Measurements from ENCODE around the gene CLASP2.
"Not testable (repeated sequence)": the region's sequence is repeated elsewhere in the genome, so short reads cannot be mapped to it uniquely, and the experiment has no call there.

The CLASP2 gene

DNA sequence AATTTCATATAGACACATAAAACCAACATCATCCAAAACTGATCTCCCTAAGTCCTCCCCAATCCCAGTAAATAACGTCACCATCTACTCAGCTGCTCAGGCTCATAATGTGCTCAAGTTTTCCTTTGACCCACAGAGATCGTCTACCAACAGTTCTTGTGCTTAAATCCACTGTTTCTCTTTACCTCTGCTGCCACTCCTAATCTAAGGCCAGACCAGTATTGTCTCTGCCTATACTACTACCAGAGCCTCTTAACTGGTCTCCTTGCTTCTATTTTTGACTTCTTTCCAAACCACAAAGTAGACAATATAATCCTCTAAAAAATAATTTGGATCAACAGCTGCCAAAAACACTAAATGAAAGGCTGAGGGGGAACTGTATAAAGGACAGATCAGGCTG is 65.3 kb downstream of the CLASP2 start:
- H3K4me3 ChIP-seq (ENCODE audit: low read depth, low read length), result no peak overlapping the region

DNA sequence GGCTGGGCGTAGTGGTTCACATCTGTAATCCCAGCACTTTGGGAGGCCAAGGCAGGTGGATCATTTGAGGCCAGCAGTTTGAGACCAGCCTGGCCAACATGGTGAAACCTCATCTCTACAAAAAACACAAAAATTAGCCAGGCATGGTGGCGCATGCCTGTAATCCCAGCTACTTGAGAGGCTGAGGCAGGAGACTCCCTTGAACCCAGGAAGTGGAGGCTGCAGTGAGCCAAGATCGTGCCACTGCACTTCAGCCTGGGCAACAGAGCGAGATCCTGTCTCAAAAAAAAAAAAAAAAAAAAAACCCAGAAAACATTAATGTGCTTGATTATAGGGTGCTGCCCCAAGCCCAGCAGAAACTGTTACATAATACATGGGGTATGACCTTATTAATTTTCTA is 67.0 kb downstream of the CLASP2 start:
- H3K4me3 ChIP-seq (ENCODE audit: low read depth, low read length), result not testable (repeated sequence)

More for the DNA sequence above, 65.3 kb downstream of the CLASP2 start:
- TF ChIP-seq, protein P1, sequence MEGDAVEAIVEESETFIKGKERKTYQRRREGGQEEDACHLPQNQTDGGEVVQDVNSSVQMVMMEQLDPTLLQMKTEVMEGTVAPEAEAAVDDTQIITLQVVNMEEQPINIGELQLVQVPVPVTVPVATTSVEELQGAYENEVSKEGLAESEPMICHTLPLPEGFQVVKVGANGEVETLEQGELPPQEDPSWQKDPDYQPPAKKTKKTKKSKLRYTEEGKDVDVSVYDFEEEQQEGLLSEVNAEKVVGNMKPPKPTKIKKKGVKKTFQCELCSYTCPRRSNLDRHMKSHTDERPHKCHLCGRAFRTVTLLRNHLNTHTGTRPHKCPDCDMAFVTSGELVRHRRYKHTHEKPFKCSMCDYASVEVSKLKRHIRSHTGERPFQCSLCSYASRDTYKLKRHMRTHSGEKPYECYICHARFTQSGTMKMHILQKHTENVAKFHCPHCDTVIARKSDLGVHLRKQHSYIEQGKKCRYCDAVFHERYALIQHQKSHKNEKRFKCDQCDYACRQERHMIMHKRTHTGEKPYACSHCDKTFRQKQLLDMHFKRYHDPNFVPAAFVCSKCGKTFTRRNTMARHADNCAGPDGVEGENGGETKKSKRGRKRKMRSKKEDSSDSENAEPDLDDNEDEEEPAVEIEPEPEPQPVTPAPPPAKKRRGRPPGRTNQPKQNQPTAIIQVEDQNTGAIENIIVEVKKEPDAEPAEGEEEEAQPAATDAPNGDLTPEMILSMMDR (IDR thresholded peaks at IDR 0.05; ENCODE audit: borderline replicate concordance, insufficient read depth, low read depth, low read length), result no peak

DNA sequence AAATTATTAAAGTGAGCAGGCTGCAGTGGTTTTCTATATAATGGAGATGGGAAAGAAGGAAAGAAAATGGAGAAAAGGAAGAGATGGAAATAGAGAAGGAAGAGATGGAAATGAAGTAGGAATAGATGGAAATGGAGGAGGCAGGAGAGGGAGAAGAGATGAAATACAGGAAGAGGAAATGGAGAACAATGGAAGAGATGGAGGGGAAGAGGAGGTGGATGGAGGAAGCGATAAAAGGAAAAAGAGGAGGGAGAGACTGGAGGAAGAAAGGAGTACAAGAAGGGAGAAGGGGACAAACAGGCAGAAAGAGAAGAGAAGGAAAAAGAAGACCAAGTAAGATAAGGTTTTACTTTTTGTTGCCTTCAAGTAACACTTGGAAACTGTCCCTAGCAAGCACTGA is 67.6 kb downstream of the CLASP2 start:
- TF ChIP-seq, protein P1 (IDR thresholded peaks at IDR 0.05; ENCODE audit: borderline replicate concordance, insufficient read depth, low read depth, low read length), result no peak

DNA sequence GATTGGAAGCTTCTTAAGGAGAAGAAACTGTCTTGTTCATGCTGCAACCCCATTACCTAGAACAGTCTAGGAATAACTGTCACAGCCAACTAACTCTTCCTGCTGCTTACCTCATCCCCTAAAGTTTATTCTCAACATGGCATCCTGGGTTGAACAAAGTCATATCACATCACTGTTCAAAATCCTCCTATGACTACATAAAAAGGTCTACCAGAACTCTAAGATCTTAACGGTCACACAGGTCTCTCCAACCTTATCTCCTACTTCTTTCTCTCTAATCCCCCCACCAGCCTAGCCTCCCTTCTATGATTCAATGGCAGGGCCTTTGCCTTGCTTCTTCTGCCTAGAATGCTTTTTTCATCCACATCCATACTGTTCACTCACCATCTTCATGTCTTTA is 69.3 kb downstream of the CLASP2 start:
- TF ChIP-seq, protein P1 (IDR thresholded peaks at IDR 0.05; ENCODE audit: borderline replicate concordance, insufficient read depth, low read depth, low read length), result no peak
- no peak overlapping the region for H3K4me3 ChIP-seq (ENCODE audit: low read depth, low read length)

More for the DNA sequence above, 67.6 kb downstream of the CLASP2 start:
- H3K4me3 ChIP-seq (ENCODE audit: low read depth, low read length), result no peak overlapping the region

DNA sequence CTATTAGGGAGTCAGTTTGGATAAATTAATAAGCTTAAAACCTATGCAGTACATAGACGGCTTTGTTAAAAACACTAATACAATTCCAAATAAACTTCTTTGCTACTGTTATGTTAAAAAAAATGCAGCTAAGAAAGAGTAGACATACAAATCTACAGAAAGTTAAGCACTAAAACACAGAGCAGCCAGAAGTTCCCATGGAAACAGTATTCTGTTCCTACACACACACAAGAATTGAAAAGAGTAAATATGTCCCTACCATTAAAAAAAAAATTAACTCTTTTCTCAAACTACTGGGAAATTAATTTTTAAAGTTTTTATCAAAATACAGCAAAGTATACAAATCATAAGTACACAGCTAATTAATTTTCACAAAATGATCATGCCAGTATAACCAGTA is 71.6 kb downstream of the CLASP2 start:
- TF ChIP-seq, protein P1 (IDR thresholded peaks at IDR 0.05; ENCODE audit: borderline replicate concordance, insufficient read depth, low read depth, low read length), result no peak
- no peak overlapping the region for H3K4me3 ChIP-seq (ENCODE audit: low read depth, low read length)

DNA sequence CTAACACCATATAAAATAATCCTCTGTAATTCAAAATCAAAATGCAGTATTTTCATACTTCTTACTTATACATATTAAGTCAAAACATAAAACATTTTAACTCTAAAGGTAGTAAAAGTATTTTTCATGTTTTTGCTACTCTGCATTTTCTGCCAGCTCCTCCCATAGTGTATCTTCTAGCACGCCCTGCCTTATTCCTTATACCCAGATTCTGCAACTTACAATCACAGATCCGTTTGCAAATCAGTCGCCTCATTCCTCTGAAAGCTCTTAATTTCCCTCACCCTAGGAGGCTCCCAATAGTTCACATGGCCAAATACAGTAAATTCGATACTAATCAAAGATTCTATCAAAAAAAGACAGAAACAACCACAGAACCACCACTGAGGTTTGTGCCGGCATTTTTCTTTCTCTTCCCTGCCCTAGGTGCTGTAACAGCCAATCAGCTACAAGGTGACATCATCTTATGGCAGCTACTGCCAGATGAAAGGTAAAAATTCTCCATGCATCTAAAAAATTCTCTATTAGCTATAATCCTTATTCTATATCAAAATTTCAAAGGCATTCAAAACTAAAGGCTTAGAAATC is 72.9 kb downstream of the CLASP2 start:
- TF ChIP-seq, protein P1 (IDR thresholded peaks at IDR 0.05; ENCODE audit: borderline replicate concordance, insufficient read depth, low read depth, low read length), result no peak
- H3K4me3 ChIP-seq (ENCODE audit: low read depth, low read length), result no peak overlapping the region

DNA sequence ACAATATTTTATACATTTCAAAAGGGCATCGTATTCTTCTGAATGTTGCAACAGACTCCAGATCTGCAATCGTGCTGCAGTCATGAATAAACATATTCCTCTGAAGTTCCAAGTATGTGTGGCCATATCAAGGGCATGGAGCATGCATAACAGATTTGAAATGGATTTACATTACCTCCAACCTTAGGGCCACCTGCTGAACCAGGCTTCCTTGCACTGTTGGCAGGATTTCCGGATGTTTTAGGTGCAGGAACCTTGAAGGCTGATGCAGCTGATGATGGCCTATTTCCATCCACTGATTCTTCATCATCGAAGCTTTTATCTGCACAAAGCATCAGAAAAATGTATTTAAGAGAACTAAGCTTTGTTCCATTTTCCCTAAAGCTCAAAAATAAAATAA is 73.5 kb downstream of the CLASP2 start:
- TF ChIP-seq, protein P1 (IDR thresholded peaks at IDR 0.05; ENCODE audit: borderline replicate concordance, insufficient read depth, low read depth, low read length), result no peak
- H3K4me3 ChIP-seq (ENCODE audit: low read depth, low read length), result no peak overlapping the region

DNA sequence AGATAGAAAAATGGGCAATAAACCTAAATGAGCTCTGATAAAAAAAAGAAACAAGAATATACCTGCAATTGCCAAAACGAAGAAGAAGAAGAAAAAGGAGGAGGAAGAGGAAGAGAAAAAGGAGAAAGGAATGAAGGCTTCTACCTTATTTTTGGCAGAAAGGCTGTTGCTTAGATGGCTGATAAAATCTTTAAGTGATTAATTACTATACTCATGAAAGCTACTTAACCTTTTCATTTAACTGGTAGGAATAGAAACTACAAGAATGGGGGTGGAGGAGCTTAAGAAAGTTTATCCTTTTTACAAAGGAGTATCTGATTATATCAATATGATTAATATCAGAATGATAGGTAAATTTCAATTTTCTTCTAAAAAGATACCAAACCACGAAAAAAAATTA is 75.2 kb downstream of the CLASP2 start:
- H3K4me3 ChIP-seq (ENCODE audit: low read depth, low read length), result no peak overlapping the region
- TF ChIP-seq, protein P1 (IDR thresholded peaks at IDR 0.05; ENCODE audit: borderline replicate concordance, insufficient read depth, low read depth, low read length), result no peak

Data from GM12875 (cell line).